Activated naive CD4-positive, alpha-beta T cell treated with Interleukin-2 at 50 U/mL for 16 hours (primary cell): Measurements from ENCODE around the gene OR4A47.
"Not testable (repeated sequence)": the region's sequence is repeated elsewhere in the genome, so short reads cannot be mapped to it uniquely, and the experiment has no call there.

ENCODE experiments used
- DNase-seq: peaks from one replicate; pipeline ENCODE4 v3.0.0-alpha.2; 2020

The OR4A47 gene

GRCh38 chr11:48488493-48488892 is at the start of gene OR4A47:
Gene OR4A47, plus strand, starts transcription at chr11:48488793. Its CDS starts 0 bp downstream, at chr11:48488793.
- not testable (repeated sequence) for DNase-seq

- not testable (repeated sequence) for DNase-seq
Observed at GRCh38 chr11:48455909-48456308, 32.7 kb upstream of the OR4A47 start.

- DNase-seq = not testable (repeated sequence)
Observed at GRCh38 chr11:48473966-48474365, 14.6 kb upstream of the OR4A47 start.

GRCh38 chr11:48474703-48475102 is 13.9 kb upstream of the OR4A47 start:
- not testable (repeated sequence) for DNase-seq

- DNase-seq = not testable (repeated sequence)
Observed at GRCh38 chr11:48506169-48506568, 17.6 kb downstream of the OR4A47 start.

- no peak for DNase-seq
Observed at GRCh38 chr11:48538991-48539390, 50.4 kb downstream of the OR4A47 start.
